Endodermal cell (in vitro differentiated cells): ENCODE data around the gene CASP3. TPM values are rescaled to one million over a fixed set of nuclear protein-coding genes. Genes with fewer than 3 reads are reported as not detected.
A peak's percentile ranks its signal among the peaks of the same experiment; 100 is the strongest.

Source experiments
- DNase-seq: peaks from one replicate; pipeline ENCODE4 v3.0.0-alpha.2; 2017
- H3K27ac ChIP-seq: 2 replicates; pipeline ENCODE4 v1.5.1; 2013; ENCODE audit warnings: mild to moderate bottlenecking, low read depth, low read length, moderate library complexity
- H3K27me3 ChIP-seq: 2 replicates; pipeline ENCODE4 v1.6.1; 2013; ENCODE audit warnings: mild to moderate bottlenecking, low read length, moderate library complexity; ENCODE audit not compliant: insufficient read depth, control insufficient read depth, poor library complexity, severe bottlenecking
- H3K36me3 ChIP-seq: 2 replicates; pipeline ENCODE4 v1.7.0; 2013; ENCODE audit warnings: mild to moderate bottlenecking, low read length, moderate library complexity; ENCODE audit not compliant: control insufficient read depth, insufficient read depth
- H3K4me1 ChIP-seq: one replicate; pipeline ENCODE4 v1.7.0; 2013; ENCODE audit warnings: low read length; ENCODE audit not compliant: control insufficient read depth, insufficient read depth
- H3K4me3 ChIP-seq: 2 replicates; pipeline ENCODE4 v1.5.1; 2013; ENCODE audit warnings: mild to moderate bottlenecking, low read length, moderate library complexity
- H3K9ac ChIP-seq: 2 replicates; pipeline ENCODE4 v1.6.1; 2013; ENCODE audit warnings: mild to moderate bottlenecking, low read length, moderate library complexity; ENCODE audit not compliant: poor library complexity, severe bottlenecking; ENCODE audit errors: extremely low read depth
- H3K9me3 ChIP-seq: 2 replicates; pipeline ENCODE4 v1.6.1; 2013; ENCODE audit warnings: mild to moderate bottlenecking, low read length, moderate library complexity; ENCODE audit not compliant: control insufficient read depth
- H3K27ac Mint-ChIP-seq: 2 replicates; pipeline ENCODE4 v1.8.0; 2020; ENCODE audit warnings: mixed read lengths
- H3K27me3 Mint-ChIP-seq: 2 replicates; pipeline ENCODE4 v1.8.0; 2021; ENCODE audit warnings: mild to moderate bottlenecking, mixed read lengths; ENCODE audit not compliant: insufficient read depth
- H3K36me3 Mint-ChIP-seq: 2 replicates; pipeline ENCODE4 v1.8.0; 2020; ENCODE audit warnings: low read depth, mixed read lengths
- H3K4me1 Mint-ChIP-seq: 2 replicates; pipeline ENCODE4 v1.8.0; 2020; ENCODE audit warnings: mixed read lengths
- H3K4me3 Mint-ChIP-seq: 2 replicates; pipeline ENCODE4 v1.8.0; 2020; ENCODE audit warnings: mild to moderate bottlenecking, moderate library complexity, mixed read lengths
- H3K9me3 Mint-ChIP-seq: 2 replicates; pipeline ENCODE4 v1.8.0; 2020; ENCODE audit warnings: mild to moderate bottlenecking, mixed read lengths
- CTCF ChIP-seq: fragments of 200-600 bp; sonication (generic); conservative IDR thresholded peaks from 2 replicates; pipeline ENCODE4 v1.5.0; 2021; ENCODE audit warnings: antibody characterized with exemption, mild to moderate bottlenecking
- WGBS, 2 experiments: methylation state at CpG; one replicate each; pipeline versions ENCODE4 v1.1.5 to v1.1.7; 2013; ENCODE audit warnings: missing lambda C conversion rate in 2 of 2, mixed read lengths in 1 of 2; ENCODE audit not compliant: insufficient coverage in 1 of 2, insufficient read length in 1 of 2; 5-methylcytosine and 5-hydroxymethylcytosine counted together
- long read RNA-seq, 4 experiments: library from polyadenylated mRNA in 2 of 4; library from RNA in 1 of 4; library from capped mRNA in 1 of 4; stranded (forward) in 3 of 4; unstranded in 1 of 4; transcript quantifications; one replicate each; pipeline ENCODE4 v2.0.0, GENCODE V29; 2020 to 2021; ENCODE audit warnings: inconsistent platforms in 1 of 4
- polyA plus RNA-seq, 2 experiments: library from polyadenylated mRNA; stranded (reverse); fragments of 50-300 nt; gene quantifications; one replicate each; pipeline ENCODE4 v1.2.3, GENCODE V29; 2013
- total RNA-seq, 2 donors: library from RNA; stranded (reverse); fragmentation: NEBNext Ultra II Directional in 1 of 2; extraction: Animal tissue kit (Norgen Biotek cat#: 25700) in 1 of 2; gene quantifications; 2 replicates in 1 of 2; 3 replicates in 1 of 2; pipeline ENCODE4 v1.2.1, GENCODE V29; 2021

The CASP3 gene
- total RNA-seq: 10 to 100 TPM; 49.8 to 62.9 TPM
- polyA plus RNA-seq (2013, experiment 1 of 2): 41.9 TPM
- polyA plus RNA-seq (2013, experiment 2 of 2): 40.7 TPM
- long read RNA-seq, experiment 1, transcript CASP3-206 (7 exons, 2,540 nt): major isoform, 18 of 37 reads
- long read RNA-seq, experiment 1, partial matches to known transcripts: 16 of 37 reads
- long read RNA-seq, experiment 1, other reads (novel, unspliced or antisense): 2 of 37 reads
- long read RNA-seq, experiment 2, transcript CASP3-206 (7 exons, 2,540 nt): major isoform, 90 of 118 reads
- long read RNA-seq, experiment 2, transcript CASP3-201 (8 exons, 2,673 nt): minor isoform, 8 of 118 reads
- long read RNA-seq, experiment 2, partial matches to known transcripts: 7 of 118 reads
- long read RNA-seq, experiment 2, other reads (novel, unspliced or antisense): 13 of 118 reads
- long read RNA-seq, experiment 3, transcript CASP3-206 (7 exons, 2,540 nt): major isoform, 516 of 620 reads
- long read RNA-seq, experiment 3, transcript CASP3-201 (8 exons, 2,673 nt): minor isoform, 54 of 620 reads
- long read RNA-seq, experiment 3, transcript CASP3-203 (6 exons, 677 nt): minor isoform, 21 of 620 reads
- long read RNA-seq, experiment 3, partial matches to known transcripts: 9 of 620 reads
- long read RNA-seq, experiment 3, other reads (novel, unspliced or antisense): 19 of 620 reads
- long read RNA-seq, experiment 4, transcript CASP3-206 (7 exons, 2,540 nt): major isoform, 59 of 75 reads
- long read RNA-seq, experiment 4, partial matches to known transcripts: 11 of 75 reads
- long read RNA-seq, experiment 4, other reads (novel, unspliced or antisense): 2 of 75 reads

- H3K27me3 Mint-ChIP-seq: no peaks in the 10 kb centered on the region
- no peaks in the 10 kb centered on the region for H3K4me1 ChIP-seq
- H3K27ac ChIP-seq: peak within 1 kb of the TSS; percentile 93
- H3K4me3 Mint-ChIP-seq: peak within 1 kb of the TSS; percentile 89
- DNase-seq: peak; percentile 99
- H3K4me1 Mint-ChIP-seq: peaks cover 35% of the 10 kb centered on the region
- no peaks in the 10 kb centered on the region for H3K9me3 ChIP-seq
- no peaks in the 10 kb centered on the region for H3K9me3 Mint-ChIP-seq
- peaks cover 14% of the 10 kb centered on the region for H3K36me3 ChIP-seq
- peak within 1 kb of the TSS; percentile 84 for H3K9ac ChIP-seq
- no peaks in the 10 kb centered on the region for H3K27me3 ChIP-seq
- peak within 1 kb of the TSS; percentile 94 for H3K4me3 ChIP-seq
- TF ChIP-seq CTCF: peak; percentile 42
- 0% methylated on average over 11 to 90 of the region's 90 CpGs for WGBS, 2 experiments
- peak within 1 kb of the TSS; percentile 97 for H3K27ac Mint-ChIP-seq
- H3K36me3 Mint-ChIP-seq: peaks cover 7% of the 10 kb centered on the region
These were observed at the start of gene CASP3, which contains the start of gene PRIMPOL for GRCh38 chr4:184649026-184649970. Gene CASP3, minus strand, starts transcription at chr4:184649447. Its CDS starts 10,994 bp downstream, at chr4:184638453. Gene PRIMPOL, plus strand, starts transcription at chr4:184649738. Its CDS starts 7,403 bp downstream, at chr4:184657141.

DNA sequence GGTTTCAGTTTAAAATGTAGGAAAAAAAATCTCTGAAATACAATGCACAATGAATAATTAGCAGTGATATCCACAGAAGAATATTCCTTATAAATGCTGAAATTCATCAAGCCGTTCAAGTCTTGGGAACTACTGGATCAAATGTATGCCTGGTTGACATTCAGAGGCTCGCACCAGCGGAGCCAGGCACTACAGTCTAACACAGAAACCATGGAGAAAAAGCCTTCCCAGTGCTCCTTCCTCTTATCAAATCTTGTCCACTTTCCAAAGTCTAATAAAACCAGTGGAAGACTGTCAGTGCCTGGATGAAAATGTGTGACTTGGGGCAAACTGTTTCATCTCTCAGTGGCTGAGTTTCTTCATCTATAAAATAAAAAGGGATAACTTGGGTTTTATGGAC is 48.7 kb upstream of the CASP3 start:
- TF ChIP-seq CTCF: no peak
- H3K27me3 Mint-ChIP-seq: no peaks in the 10 kb centered on the region
- no peak overlapping the region for H3K27ac Mint-ChIP-seq
- Histone ChIP-seq H3K27ac (no peak overlapping the region), H3K4me1 (no peaks in the 10 kb centered on the region), H3K9ac (no peak overlapping the region), H3K4me3 (no peak overlapping the region), H3K27me3 (no peaks in the 10 kb centered on the region), H3K9me3 (no peaks in the 10 kb centered on the region), H3K36me3 (peaks cover 69% of the 10 kb centered on the region)
- no peak for DNase-seq
- H3K4me1 Mint-ChIP-seq: no peaks in the 10 kb centered on the region
- H3K36me3 Mint-ChIP-seq: peaks cover 67% of the 10 kb centered on the region
- no peak overlapping the region for H3K4me3 Mint-ChIP-seq
- WGBS, 2 experiments: 88 to 100% methylated on average over 2 to 3 of the region's 3 CpGs
- no peaks in the 10 kb centered on the region for H3K9me3 Mint-ChIP-seq
